PFSK-1 (cell line): ENCODE results near the gene CD9.

Experiments used
- FOXP2 ChIP-seq: optimal IDR thresholded peaks from 2 replicates; pipeline ENCODE3; 2011; ENCODE audit warnings: borderline replicate concordance, control low read depth, inconsistent platforms; ENCODE audit not compliant: insufficient read depth; ENCODE audit errors: extremely low read length, extremely low read depth
- POLR2AphosphoS5 ChIP-seq: IDR thresholded peaks from 2 replicates; pipeline ENCODE4 v1.6.1; 2012; ENCODE audit warnings: low read depth, mild to moderate bottlenecking, control low read depth, low read length, moderate library complexity
- SIN3A ChIP-seq: IDR thresholded peaks from 2 replicates; pipeline ENCODE4 v1.6.1; 2012; ENCODE audit warnings: mild to moderate bottlenecking, low read length, moderate library complexity, borderline replicate concordance; ENCODE audit not compliant: insufficient read depth
- TAF1 ChIP-seq: IDR thresholded peaks from 2 replicates; pipeline ENCODE4 v1.6.1; 2012; ENCODE audit warnings: low read length, control low read depth, borderline replicate concordance; ENCODE audit not compliant: insufficient read depth
- TF ChIP-seq, protein P1 (sequence below), 2 experiments: IDR thresholded peaks; 2 replicates each; pipeline versions ENCODE4 v1.6.1 to v1.8.0; 2011 to 2012; ENCODE audit warnings: low read depth in 2 of 2, low read length in 2 of 2, control low read depth in 1 of 2, inconsistent platforms in 1 of 2, mild to moderate bottlenecking in 1 of 2, moderate library complexity in 1 of 2; ENCODE audit not compliant: insufficient read depth in 1 of 2

CD9 gene

DNA sequence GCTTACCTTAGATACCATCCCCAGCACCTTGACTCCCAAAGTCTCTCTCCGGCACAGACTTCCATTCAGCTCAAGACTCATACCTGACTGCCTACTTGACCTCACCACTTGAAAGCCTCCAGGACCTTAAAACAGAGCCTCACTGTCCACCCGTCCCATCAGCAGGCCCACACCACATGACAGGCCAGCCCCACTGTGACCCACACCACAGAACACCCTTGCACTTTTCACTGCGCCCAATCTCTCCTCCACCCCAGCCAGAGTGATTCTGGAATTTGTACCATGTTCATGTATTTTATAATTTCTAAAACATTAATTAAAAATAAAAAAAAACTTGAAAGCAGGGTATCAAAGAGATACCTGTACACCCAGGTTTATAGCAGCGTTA, 82.2 kb downstream of the CD9 start:
- TF ChIP-seq TAF1 = no peak
- TF ChIP-seq POLR2AphosphoS5 = no peak
- TF ChIP-seq, protein P1, sequence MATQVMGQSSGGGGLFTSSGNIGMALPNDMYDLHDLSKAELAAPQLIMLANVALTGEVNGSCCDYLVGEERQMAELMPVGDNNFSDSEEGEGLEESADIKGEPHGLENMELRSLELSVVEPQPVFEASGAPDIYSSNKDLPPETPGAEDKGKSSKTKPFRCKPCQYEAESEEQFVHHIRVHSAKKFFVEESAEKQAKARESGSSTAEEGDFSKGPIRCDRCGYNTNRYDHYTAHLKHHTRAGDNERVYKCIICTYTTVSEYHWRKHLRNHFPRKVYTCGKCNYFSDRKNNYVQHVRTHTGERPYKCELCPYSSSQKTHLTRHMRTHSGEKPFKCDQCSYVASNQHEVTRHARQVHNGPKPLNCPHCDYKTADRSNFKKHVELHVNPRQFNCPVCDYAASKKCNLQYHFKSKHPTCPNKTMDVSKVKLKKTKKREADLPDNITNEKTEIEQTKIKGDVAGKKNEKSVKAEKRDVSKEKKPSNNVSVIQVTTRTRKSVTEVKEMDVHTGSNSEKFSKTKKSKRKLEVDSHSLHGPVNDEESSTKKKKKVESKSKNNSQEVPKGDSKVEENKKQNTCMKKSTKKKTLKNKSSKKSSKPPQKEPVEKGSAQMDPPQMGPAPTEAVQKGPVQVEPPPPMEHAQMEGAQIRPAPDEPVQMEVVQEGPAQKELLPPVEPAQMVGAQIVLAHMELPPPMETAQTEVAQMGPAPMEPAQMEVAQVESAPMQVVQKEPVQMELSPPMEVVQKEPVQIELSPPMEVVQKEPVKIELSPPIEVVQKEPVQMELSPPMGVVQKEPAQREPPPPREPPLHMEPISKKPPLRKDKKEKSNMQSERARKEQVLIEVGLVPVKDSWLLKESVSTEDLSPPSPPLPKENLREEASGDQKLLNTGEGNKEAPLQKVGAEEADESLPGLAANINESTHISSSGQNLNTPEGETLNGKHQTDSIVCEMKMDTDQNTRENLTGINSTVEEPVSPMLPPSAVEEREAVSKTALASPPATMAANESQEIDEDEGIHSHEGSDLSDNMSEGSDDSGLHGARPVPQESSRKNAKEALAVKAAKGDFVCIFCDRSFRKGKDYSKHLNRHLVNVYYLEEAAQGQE (IDR thresholded peaks at IDR 0.05; ENCODE audit: insufficient read depth in 1 of 2, low read depth in 2 of 2, low read length in 2 of 2) = no peak
- no peak for TF ChIP-seq FOXP2
- no peak for TF ChIP-seq SIN3A

DNA sequence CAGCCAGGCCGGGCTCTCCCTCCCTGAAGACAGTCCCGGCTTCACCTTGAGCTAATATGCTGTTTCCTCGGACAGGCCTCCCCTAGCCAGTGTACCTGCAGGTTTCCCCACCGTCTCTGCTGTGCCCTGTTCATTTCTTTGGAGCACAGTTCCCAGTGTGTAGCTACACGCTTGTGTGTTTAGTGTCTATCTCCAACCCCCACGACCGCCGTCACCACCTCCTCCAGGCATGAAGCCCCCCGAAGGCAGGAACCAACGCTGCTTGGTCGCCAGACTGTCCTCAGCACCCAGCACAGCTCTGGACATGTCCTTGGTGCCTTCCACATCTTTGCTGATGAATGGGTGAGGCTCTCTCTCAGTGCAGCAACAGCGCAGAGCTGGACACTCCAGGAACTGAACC, 84.1 kb downstream of the CD9 start:
- TF ChIP-seq, protein P1 (IDR thresholded peaks at IDR 0.05; ENCODE audit: insufficient read depth in 1 of 2, low read depth in 2 of 2, low read length in 2 of 2) = no peak
- TF ChIP-seq POLR2AphosphoS5 = no peak
- no peak for TF ChIP-seq FOXP2
- TF ChIP-seq TAF1 = no peak
- TF ChIP-seq SIN3A = no peak

DNA sequence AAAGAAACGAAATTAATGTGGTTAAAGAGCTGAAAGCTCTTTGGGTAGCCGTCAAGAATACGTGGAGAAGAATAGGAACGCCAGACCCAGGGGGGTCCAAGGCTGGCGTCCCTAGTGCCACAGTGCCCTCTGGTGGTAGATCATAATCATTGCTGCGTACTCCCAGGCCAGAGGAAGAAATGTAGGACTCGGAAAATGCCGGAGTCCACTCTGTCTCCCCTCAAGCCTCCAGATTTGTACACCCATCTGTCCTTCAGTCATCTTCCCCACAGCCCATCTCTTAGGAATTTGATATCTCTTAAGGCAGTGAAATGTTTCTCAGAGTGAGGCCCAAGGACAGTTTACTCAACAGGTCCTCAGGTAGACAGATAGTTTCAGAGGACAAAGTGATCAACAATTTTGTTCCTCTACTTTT, 84.9 kb downstream of the CD9 start:
- TF ChIP-seq TAF1 = no peak
- no peak for TF ChIP-seq POLR2AphosphoS5
- no peak for TF ChIP-seq SIN3A
- TF ChIP-seq, protein P1 (IDR thresholded peaks at IDR 0.05; ENCODE audit: insufficient read depth in 1 of 2, low read depth in 2 of 2, low read length in 2 of 2) = no peak
- no peak for TF ChIP-seq FOXP2

DNA sequence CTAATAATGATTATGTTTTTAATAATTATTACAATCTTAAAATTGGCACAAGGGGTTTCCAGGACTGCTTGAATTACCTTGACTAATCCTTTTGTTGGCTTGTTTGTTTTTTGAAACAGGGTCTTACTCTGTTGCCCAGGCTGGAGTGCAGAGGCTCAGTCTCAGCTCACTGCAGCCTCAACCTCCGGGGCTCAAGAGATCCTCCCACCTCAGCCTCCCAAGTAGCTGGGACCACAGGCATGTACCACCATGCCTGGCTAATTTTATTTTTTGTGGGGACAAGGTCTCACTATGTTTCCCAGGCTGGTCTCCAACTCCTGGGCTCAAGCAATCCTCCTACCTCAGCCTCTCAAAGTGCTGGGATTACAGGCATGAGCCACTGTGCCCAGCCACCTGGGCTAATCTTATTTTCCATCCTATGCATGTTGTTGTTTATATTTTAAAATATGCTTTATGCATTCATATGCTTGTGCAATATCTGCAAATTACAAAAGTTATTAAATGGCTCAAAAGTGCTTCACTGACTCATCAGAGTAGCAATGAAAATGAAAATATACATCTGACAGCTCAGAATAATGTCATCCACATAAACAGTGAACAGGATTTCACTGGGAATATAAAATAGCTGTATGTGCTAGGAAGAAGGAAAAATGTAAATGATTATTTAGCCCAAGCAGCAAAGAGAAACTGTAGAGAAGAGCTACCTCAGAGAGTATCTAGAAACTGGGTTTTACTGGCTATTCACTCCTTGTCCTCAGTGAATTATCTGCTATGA, 85.5 kb downstream of the CD9 start:
- TF ChIP-seq POLR2AphosphoS5 (no peak), FOXP2 (no peak)
- TF ChIP-seq, protein P1 (IDR thresholded peaks at IDR 0.05; ENCODE audit: insufficient read depth in 1 of 2, low read depth in 2 of 2, low read length in 2 of 2) = no peak
